DMS53 treated with DMSO at 0.1 percent for 48 hours (cell line): ENCODE data around the gene CLEC2L.
"Not testable (repeated sequence)": the region's sequence is repeated elsewhere in the genome, so short reads cannot be mapped to it uniquely, and the experiment has no call there.

Source experiments
- DNase-seq: peaks from one replicate; lab custom pipeline; 2025; ENCODE audit not compliant: unreplicated experiment; lab: John Stamatoyannopoulos, UW

The CLEC2L gene

GRCh38 chr7:139553991-139554700, 30.7 kb downstream of the CLEC2L start:
- DNase-seq: not testable (repeated sequence)

- no peak for DNase-seq
These were observed 34.5 kb downstream of the CLEC2L start for GRCh38 chr7:139557857-139558581.

- DNase-seq: no peak
These were observed 36.0 kb downstream of the CLEC2L start for GRCh38 chr7:139559364-139560105.

GRCh38 chr7:139560199-139560598, 36.7 kb downstream of the CLEC2L start:
- DNase-seq: no peak

GRCh38 chr7:139560678-139561077, 37.2 kb downstream of the CLEC2L start:
- DNase-seq: peak; percentile 95

GRCh38 chr7:139562491-139562890, 39.0 kb downstream of the CLEC2L start:
- DNase-seq: no peak

GRCh38 chr7:139562961-139563565, 39.6 kb downstream of the CLEC2L start:
- DNase-seq: no peak

GRCh38 chr7:139563856-139564255, 40.4 kb downstream of the CLEC2L start:
- DNase-seq: no peak

- no peak for DNase-seq
These were observed 42.6 kb downstream of the CLEC2L start for GRCh38 chr7:139566075-139566474.

- no peak for DNase-seq
These were observed 43.5 kb downstream of the CLEC2L start for GRCh38 chr7:139566736-139567646.

- DNase-seq: no peak
These were observed 44.3 kb downstream of the CLEC2L start for GRCh38 chr7:139567647-139568345.

GRCh38 chr7:139568346-139568675, 44.8 kb downstream of the CLEC2L start:
- no peak for DNase-seq

- no peak for DNase-seq
These were observed 45.5 kb downstream of the CLEC2L start for GRCh38 chr7:139568813-139569490.

- no peak for DNase-seq
These were observed 46.6 kb downstream of the CLEC2L start for GRCh38 chr7:139570119-139570518.

GRCh38 chr7:139570626-139571025, 47.1 kb downstream of the CLEC2L start:
- DNase-seq: no peak

- DNase-seq: no peak
These were observed 47.7 kb downstream of the CLEC2L start for GRCh38 chr7:139571190-139571589.

- no peak for DNase-seq
These were observed 48.2 kb downstream of the CLEC2L start for GRCh38 chr7:139571651-139572050.

- no peak for DNase-seq
These were observed 48.6 kb downstream of the CLEC2L start for GRCh38 chr7:139572071-139572470.

GRCh38 chr7:139572704-139573385, 49.4 kb downstream of the CLEC2L start:
- DNase-seq: no peak
